Measurements from ENCODE around the gene ANO9.
"Not testable (repeated sequence)": the region's sequence is repeated elsewhere in the genome, so short reads cannot be mapped to it uniquely, and the experiment has no call there.

Gene ANO9

GRCh38 chr11:432501-433100 lies 9.2 kb downstream of the ANO9 start:
- DNase-seq: no peak

- DNase-seq: no peak
Measured at GRCh38 chr11:431921-432320, 9.9 kb downstream of the ANO9 start.

GRCh38 chr11:429931-430456 lies 11.8 kb downstream of the ANO9 start:
- no peak for DNase-seq

- DNase-seq: no peak
Measured at GRCh38 chr11:429391-429790, 12.4 kb downstream of the ANO9 start.

GRCh38 chr11:428295-428694 lies 13.5 kb downstream of the ANO9 start:
- DNase-seq: no peak

GRCh38 chr11:426851-427250 lies 15.0 kb downstream of the ANO9 start:
- no peak for DNase-seq

GRCh38 chr11:425301-425700 lies 16.5 kb downstream of the ANO9 start:
- no peak for DNase-seq

GRCh38 chr11:424766-425165 lies 17.0 kb downstream of the ANO9 start:
- not testable (repeated sequence) for DNase-seq

- no peak for DNase-seq
Measured at GRCh38 chr11:424232-424631, 17.6 kb downstream of the ANO9 start.

- no peak for DNase-seq
Measured at GRCh38 chr11:422249-422656, 19.6 kb downstream of the ANO9 start.

GRCh38 chr11:420911-421321 lies 20.9 kb downstream of the ANO9 start:
- DNase-seq: no peak

GRCh38 chr11:420054-420910 lies 21.5 kb downstream of the ANO9 start:
- DNase-seq: no peak

- DNase-seq: no peak
Measured at GRCh38 chr11:419248-420005, 22.4 kb downstream of the ANO9 start.

- DNase-seq: no peak
Measured at GRCh38 chr11:418343-419247, 23.2 kb downstream of the ANO9 start.

- DNase-seq: no peak
Measured at GRCh38 chr11:417652-418342, 24.0 kb downstream of the ANO9 start.

- DNase-seq: peak; percentile 6
Measured at GRCh38 chr11:416757-417621, 24.8 kb downstream of the ANO9 start.

- no peak for DNase-seq
Measured at GRCh38 chr11:416051-416756, 25.6 kb downstream of the ANO9 start.

GRCh38 chr11:415640-416041 lies 26.2 kb downstream of the ANO9 start:
- DNase-seq: no peak

GRCh38 chr11:414318-414857 lies 27.4 kb downstream of the ANO9 start:
- DNase-seq: no peak

Data from NCI-H2227 treated with DMSO at 0.1 percent for 48 hours (cell line).